Activated T-cell treated with anti-CD3 and anti-CD28 coated beads, Interleukin-2, amount 50 U/mL, for 4 hours (primary cell): ENCODE measurements around the gene ARAP3. TPM values are rescaled to one million over a fixed set of nuclear protein-coding genes. Genes with fewer than 3 reads are reported as not detected.
A peak's percentile ranks its signal among the peaks of the same experiment; 100 is the strongest.
"Not testable (repeated sequence)": the region's sequence is repeated elsewhere in the genome, so short reads cannot be mapped to it uniquely, and the experiment has no call there.

Experiments used
- ATAC-seq, 2 donors: fragments of 200-7000 bp; cut with Tn5 transposase; one replicate each; pipeline ENCODE4 v1.10.0; 2021
- DNase-seq: peaks from one replicate; pipeline ENCODE4 v3.0.0-alpha.2; 2020
- H3K27me3 Mint-ChIP-seq: one replicate; pipeline ENCODE4 v1.8.0; 2021; ENCODE audit warnings: low read depth, mixed read lengths
- H3K36me3 Mint-ChIP-seq: one replicate; pipeline ENCODE4 v1.8.0; 2022; ENCODE audit warnings: mixed read lengths; ENCODE audit not compliant: insufficient read depth
- H3K4me1 Mint-ChIP-seq: one replicate; pipeline ENCODE4 v1.8.0; 2021; ENCODE audit warnings: low read depth, mixed read lengths
- H3K4me3 Mint-ChIP-seq: one replicate; pipeline ENCODE4 v1.8.0; 2021; ENCODE audit warnings: mild to moderate bottlenecking, moderate library complexity, mixed read lengths
- H3K9me3 Mint-ChIP-seq: one replicate; pipeline ENCODE4 v1.8.0; 2021; ENCODE audit warnings: mixed read lengths
- total RNA-seq, 3 donors: library from RNA; stranded (reverse); gene quantifications; one replicate each; pipeline ENCODE4 v1.2.1, GENCODE V29; 2021

The ARAP3 gene
- 1 to 10 TPM in 2 of 3 donors, under 1 TPM in 1; 0.56 to 2.0 (median 1.1) TPM for total RNA-seq

- DNase-seq (peak; percentile 22), ATAC-seq (peak; percentile 72 to 77)
- Mint-ChIP-seq H3K4me1 (peaks cover 20% of the 10 kb centered on the region), H3K4me3 (peak within 1 kb of the TSS; percentile 75), H3K36me3 (no peaks in the 10 kb centered on the region), H3K27me3 (no peaks in the 10 kb centered on the region), H3K9me3 (no peaks in the 10 kb centered on the region)
Observed at GRCh38 chr5:141681695-141682641, at the start of gene ARAP3. Gene ARAP3 (minus strand): TSS chr5:141682230. CDS start chr5:141680486, 1,744 bp downstream.

GRCh38 chr5:141729387-141730006 lies 47.5 kb upstream of the ARAP3 start:
- Mint-ChIP-seq H3K27me3 (peaks cover 4% of the 10 kb centered on the region), H3K9me3 (no peaks in the 10 kb centered on the region), H3K4me1 (no peaks in the 10 kb centered on the region), H3K4me3 (no peak overlapping the region), H3K36me3 (no peaks in the 10 kb centered on the region)
- DNase-seq, result no peak
- ATAC-seq, result no peak

- Mint-ChIP-seq H3K4me3 (no peak overlapping the region), H3K9me3 (no peaks in the 10 kb centered on the region), H3K4me1 (no peaks in the 10 kb centered on the region), H3K36me3 (no peaks in the 10 kb centered on the region), H3K27me3 (peaks cover 2% of the 10 kb centered on the region)
- ATAC-seq (no peak), DNase-seq (no peak)
Observed at GRCh38 chr5:141725891-141726290, 43.9 kb upstream of the ARAP3 start.

GRCh38 chr5:141725174-141725573 lies 43.1 kb upstream of the ARAP3 start:
- not testable (repeated sequence) for ATAC-seq, H3K36me3 Mint-ChIP-seq, H3K9me3 Mint-ChIP-seq, H3K27me3 Mint-ChIP-seq, H3K4me1 Mint-ChIP-seq, DNase-seq, H3K4me3 Mint-ChIP-seq

GRCh38 chr5:141722266-141722665 lies 40.2 kb upstream of the ARAP3 start:
- H3K36me3 Mint-ChIP-seq, result no peaks in the 10 kb centered on the region
- H3K27me3 Mint-ChIP-seq, result peaks cover 9% of the 10 kb centered on the region
- no peak overlapping the region for H3K4me3 Mint-ChIP-seq
- no peaks in the 10 kb centered on the region for H3K4me1 Mint-ChIP-seq
- no peak for DNase-seq
- no peak for ATAC-seq
- no peaks in the 10 kb centered on the region for H3K9me3 Mint-ChIP-seq

GRCh38 chr5:141717043-141717442 lies 35.0 kb upstream of the ARAP3 start:
- Mint-ChIP-seq H3K36me3 (no peaks in the 10 kb centered on the region), H3K4me3 (no peak overlapping the region), H3K9me3 (no peaks in the 10 kb centered on the region), H3K27me3 (peaks cover 16% of the 10 kb centered on the region), H3K4me1 (no peaks in the 10 kb centered on the region)
- ATAC-seq, result no peak
- DNase-seq, result no peak

GRCh38 chr5:141716468-141716867 lies 34.4 kb upstream of the ARAP3 start:
- peaks cover 16% of the 10 kb centered on the region for H3K27me3 Mint-ChIP-seq
- no peaks in the 10 kb centered on the region for H3K9me3 Mint-ChIP-seq
- no peak for DNase-seq
- no peaks in the 10 kb centered on the region for H3K4me1 Mint-ChIP-seq
- no peaks in the 10 kb centered on the region for H3K36me3 Mint-ChIP-seq
- no peak for ATAC-seq
- H3K4me3 Mint-ChIP-seq, result no peak overlapping the region

- H3K9me3 Mint-ChIP-seq, result no peaks in the 10 kb centered on the region
Observed at GRCh38 chr5:141716009-141716408, 34.0 kb upstream of the ARAP3 start.

GRCh38 chr5:141715346-141715905 lies 33.4 kb upstream of the ARAP3 start:
- DNase-seq (no peak), ATAC-seq (no peak)
- Mint-ChIP-seq H3K36me3 (no peaks in the 10 kb centered on the region), H3K27me3 (peaks cover 16% of the 10 kb centered on the region), H3K4me1 (no peaks in the 10 kb centered on the region), H3K4me3 (no peak overlapping the region), H3K9me3 (no peaks in the 10 kb centered on the region)

More at GRCh38 chr5:141716009-141716408, 34.0 kb upstream of the ARAP3 start:
- DNase-seq (no peak), ATAC-seq (no peak)
- Mint-ChIP-seq H3K4me3 (no peak overlapping the region), H3K4me1 (no peaks in the 10 kb centered on the region), H3K36me3 (no peaks in the 10 kb centered on the region), H3K27me3 (peaks cover 16% of the 10 kb centered on the region)

- Mint-ChIP-seq H3K4me1 (no peaks in the 10 kb centered on the region), H3K4me3 (no peak overlapping the region), H3K36me3 (no peaks in the 10 kb centered on the region), H3K27me3 (peaks cover 16% of the 10 kb centered on the region), H3K9me3 (no peaks in the 10 kb centered on the region)
- ATAC-seq (no peak), DNase-seq (no peak)
Observed at GRCh38 chr5:141714542-141715310, 32.7 kb upstream of the ARAP3 start.

- no peaks in the 10 kb centered on the region for H3K36me3 Mint-ChIP-seq
- DNase-seq (no peak), ATAC-seq (no peak)
- no peaks in the 10 kb centered on the region for H3K9me3 Mint-ChIP-seq
- no peak overlapping the region for H3K4me3 Mint-ChIP-seq
- H3K4me1 Mint-ChIP-seq, result no peaks in the 10 kb centered on the region
- H3K27me3 Mint-ChIP-seq, result peaks cover 16% of the 10 kb centered on the region
Observed at GRCh38 chr5:141713616-141714309, 31.7 kb upstream of the ARAP3 start.

- DNase-seq (no peak), ATAC-seq (no peak)
- no peaks in the 10 kb centered on the region for H3K4me1 Mint-ChIP-seq
- no peaks in the 10 kb centered on the region for H3K36me3 Mint-ChIP-seq
- H3K4me3 Mint-ChIP-seq, result no peak overlapping the region
- no peaks in the 10 kb centered on the region for H3K9me3 Mint-ChIP-seq
- H3K27me3 Mint-ChIP-seq, result peaks cover 9% of the 10 kb centered on the region
Observed at GRCh38 chr5:141711687-141712086, 29.7 kb upstream of the ARAP3 start.

GRCh38 chr5:141709699-141710267 lies 27.8 kb upstream of the ARAP3 start:
- DNase-seq (no peak), ATAC-seq (no peak)
- Mint-ChIP-seq H3K4me1 (no peaks in the 10 kb centered on the region), H3K36me3 (no peaks in the 10 kb centered on the region), H3K4me3 (no peak overlapping the region), H3K27me3 (no peaks in the 10 kb centered on the region), H3K9me3 (no peaks in the 10 kb centered on the region)
